Stimulated activated CD8-positive, alpha-beta memory T cell treated with anti-CD3 and anti-CD28 coated beads, Interleukin-7, amount 100 ng/mL, for 48 hours (primary cell): ENCODE measurements around the gene TENM4.
"Not testable (repeated sequence)": the region's sequence is repeated elsewhere in the genome, so short reads cannot be mapped to it uniquely, and the experiment has no call there.

Experiments used
- DNase-seq, 2 donors: peaks; one replicate each; pipeline ENCODE4 v3.0.0-alpha.2; 2020; ENCODE audit warnings: low read depth in 1 of 2; ENCODE audit errors: extremely low read depth in 1 of 2

The TENM4 gene

DNA sequence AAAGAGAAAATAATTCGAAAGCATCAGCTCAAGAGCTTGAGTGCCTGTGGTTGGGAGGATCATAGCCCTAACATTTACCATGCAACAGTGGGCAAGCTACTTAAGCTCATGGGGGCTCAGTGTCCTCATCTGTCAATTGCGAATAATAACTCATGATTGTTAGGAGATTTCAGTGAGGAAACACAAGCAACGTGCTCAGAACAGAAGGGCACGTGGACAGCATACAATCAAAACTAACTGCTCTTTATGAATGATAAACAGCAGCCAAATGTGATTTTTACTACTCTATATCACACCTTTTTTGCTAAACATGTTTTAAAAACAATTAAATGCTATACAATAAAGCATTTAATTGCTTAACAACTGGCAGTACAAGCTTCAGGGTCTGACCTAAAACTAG, 556.1 kb downstream of the TENM4 start:
- DNase-seq = no peak

DNA sequence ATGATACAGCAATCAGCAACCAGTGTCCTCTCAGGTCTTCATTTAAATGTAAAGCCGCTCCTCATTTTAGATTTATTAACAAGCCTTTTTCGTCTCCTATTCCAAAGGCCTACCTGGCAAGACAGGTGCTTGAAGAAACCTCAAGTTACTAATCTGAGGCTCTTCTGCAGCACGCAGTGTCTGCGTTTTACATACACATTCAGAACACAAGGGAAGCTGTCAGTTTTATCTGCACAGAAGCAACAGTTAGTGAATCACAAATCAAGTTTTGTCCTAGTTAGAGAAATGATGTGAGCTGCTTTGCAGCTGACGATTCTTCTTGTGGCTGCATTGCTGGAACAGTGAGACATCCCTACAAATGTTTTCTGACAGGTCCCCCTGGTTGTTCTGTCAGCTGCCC, 557.3 kb downstream of the TENM4 start:
- no peak for DNase-seq

DNA sequence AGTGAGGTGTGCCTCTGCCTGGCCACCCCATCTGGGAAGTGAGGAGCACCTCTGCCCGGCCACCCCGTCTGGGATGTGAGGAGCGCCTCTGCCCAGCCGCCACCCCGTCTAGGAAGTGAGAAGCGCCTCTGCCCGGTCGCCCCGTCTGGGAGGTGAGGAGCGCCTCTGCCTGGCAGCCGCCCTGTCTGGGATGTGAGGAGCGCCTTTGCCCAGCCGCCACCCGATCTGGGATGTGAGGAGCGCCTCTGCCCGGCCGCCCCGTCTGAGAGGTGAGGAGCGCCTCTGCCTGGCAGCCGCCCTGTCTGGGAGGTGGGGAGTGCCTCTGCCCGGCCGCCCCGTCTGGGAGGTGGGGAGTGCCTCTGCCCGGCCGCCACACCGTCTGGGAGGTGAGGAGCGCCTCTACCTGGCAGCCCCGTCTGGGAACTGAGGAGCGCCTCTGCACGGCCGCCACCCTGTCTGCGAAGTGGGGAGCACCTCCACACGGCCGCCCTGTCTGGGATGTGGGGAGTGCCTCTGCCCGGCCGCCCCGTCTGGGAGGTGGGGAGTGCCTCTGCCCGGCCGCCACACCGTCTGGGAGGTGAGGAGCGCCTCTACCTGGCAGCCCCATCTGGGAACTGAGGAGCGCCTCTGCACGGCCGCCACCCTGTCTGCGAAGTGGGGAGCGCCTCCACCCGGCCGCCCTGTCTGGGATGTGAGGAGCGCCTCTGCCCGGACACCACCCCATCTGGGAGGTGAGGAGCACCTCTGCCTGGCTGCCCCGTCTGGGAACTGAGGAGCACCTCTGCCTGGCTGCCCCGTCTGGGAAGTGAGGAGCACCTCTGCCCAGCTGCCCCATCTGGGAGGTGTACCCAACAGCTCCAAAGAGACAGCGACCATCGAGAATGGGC, 561.5 kb downstream of the TENM4 start:
- DNase-seq = not testable (repeated sequence)

DNA sequence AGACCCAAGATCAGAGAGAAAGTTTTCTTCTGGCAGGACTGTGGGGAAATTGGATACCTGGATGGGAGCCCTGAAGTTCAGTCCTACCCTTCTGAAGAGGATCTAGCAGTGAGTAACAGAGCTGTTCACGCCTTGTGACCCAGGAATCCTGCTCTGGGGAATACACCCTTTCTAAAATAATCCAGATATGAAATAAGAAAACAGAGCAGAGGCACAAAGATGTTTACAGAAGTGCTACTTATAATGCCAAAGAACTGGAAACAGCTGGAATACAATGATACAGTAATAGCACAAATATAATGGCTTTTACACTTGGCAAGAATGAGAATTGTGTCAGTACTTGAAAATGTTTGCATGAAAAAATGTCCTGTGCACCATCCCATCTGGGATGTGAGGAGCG, 562.2 kb downstream of the TENM4 start:
- DNase-seq = no peak

DNA sequence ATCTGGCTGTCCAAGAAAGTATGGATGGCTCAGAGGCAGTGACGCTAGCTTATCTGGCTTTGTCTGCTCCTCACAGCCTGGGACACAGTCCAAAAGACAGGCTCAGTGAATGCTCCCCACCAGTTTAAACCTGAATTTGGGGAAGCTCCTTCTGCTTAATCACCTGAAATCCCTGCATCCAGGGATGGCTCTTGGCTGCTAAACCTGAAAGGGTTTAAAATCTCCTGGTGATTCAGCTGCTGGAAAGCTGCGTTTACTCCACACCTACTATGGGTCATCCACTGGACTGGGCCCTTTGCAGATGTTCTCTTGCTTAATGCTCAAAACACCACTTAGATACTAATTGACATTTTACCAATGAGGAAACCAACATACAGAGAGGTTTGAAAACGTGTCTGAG, 564.2 kb downstream of the TENM4 start:
- no peak for DNase-seq

GRCh38 chr11:78870655-78871054, 570.2 kb downstream of the TENM4 start:
- no peak for DNase-seq

DNA sequence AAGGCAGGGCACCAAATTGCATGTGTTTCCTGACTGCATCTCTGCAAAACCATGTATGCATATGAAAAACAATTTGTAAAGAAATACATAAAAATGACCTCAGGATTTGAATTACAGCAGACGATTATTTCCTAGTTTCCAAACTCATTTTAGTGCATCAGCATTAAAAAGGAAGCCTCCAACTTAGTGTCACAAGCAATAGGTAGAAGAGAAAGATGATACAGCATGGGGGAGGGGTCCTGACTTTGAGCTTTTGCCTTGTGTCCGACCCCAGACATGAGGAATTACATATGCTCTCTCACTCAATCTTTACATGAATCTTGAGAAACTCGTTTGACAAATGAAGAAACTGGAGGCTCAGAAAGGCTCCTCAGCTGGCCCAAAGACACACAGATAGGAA, 571.5 kb downstream of the TENM4 start:
- no peak for DNase-seq

DNA sequence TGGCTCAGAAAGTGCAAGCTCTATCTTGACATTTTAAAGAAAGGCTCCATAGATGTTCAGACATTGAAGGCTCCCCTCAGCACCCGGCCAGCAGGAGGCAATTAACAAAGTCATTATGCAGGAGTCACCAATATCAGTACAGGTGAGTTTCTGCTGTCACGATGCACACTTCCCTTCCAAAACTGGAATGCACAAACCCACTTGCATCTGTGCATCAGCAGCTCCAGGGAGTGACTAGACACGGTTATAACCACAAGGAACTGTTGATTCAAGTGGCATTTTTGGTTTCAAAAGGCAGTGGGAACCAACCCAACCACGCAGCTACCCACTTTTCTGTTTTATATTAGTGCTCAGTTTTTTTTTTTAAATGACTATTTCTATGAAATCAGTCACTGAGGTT, 572.3 kb downstream of the TENM4 start:
- no peak for DNase-seq

- no peak for DNase-seq
Measured at GRCh38 chr11:78860720-78861422, 580.0 kb downstream of the TENM4 start.

DNA sequence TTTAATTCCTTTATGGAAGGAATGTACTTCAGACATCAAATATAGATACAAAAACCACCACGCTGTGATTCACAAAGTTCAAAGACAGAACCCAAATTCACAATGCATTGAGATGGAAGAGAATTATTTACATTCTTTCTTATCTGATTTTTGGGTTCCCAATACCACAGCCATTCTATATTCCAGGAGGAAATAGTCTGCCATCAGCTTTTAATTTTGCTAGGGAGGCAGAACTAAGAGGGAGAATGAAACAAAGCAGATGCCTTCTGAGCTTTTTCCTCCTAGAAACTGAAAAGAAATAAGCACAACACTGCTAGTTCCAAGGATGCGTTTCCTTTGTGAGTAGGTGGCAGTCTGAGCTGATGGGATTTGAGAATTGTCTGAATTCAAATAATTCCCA, 583.1 kb downstream of the TENM4 start:
- DNase-seq = no peak

DNA sequence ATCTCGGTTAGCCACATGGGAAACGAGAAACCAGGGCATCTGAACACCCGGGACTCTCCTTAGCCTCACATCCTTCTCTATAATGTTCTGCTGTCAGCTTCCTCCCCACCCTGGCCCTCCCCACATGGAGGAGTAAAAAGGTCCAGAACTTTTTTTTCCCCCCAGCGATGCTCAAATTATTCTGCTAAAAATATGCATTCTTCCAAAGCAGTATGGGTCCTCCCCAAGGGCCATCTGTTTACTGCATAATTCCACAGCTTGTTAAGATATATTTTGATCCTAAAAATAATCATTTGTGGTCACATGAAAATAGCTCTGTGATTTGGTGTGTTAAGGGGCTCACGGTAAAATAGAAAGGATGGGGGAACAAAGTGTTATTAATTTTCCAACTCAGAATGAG, 584.6 kb downstream of the TENM4 start:
- DNase-seq = no peak

- DNase-seq = no peak
Measured at GRCh38 chr11:78855116-78855515, 585.7 kb downstream of the TENM4 start.

GRCh38 chr11:78853521-78853920, 587.3 kb downstream of the TENM4 start:
- no peak for DNase-seq

DNA sequence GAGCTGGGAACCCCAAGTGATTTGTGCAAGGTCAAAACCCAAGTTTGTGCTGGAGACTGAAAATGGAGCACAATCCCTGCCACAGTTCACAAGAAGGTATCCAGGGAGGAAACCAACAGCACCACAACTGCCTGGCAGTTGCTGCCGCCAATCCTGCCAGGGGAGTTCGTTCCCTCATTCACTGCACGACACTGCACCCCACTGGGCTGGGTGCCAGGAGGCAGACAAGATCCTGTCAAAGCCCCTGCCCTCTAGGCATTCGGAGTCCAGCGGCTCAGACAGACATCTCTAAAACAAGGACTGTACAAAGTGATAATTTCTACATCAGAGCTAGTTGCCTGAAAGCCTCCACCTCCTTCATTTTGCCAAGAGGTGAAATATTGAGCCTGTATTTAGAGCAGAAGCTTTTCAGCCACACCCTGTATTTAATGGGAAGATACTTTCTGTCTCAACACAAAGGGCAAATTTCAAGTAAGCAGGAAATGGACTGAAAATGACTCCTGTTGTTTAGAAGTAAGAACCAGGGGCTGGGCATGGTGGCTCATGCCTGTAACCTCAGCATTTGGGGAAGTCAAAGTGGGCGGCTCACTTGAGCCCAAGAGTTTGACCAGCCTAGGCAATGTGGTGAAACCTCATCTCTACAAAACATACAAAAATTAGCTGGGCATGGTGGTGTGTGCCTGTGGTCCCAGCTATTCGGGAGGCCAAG, 588.8 kb downstream of the TENM4 start:
- no peak for DNase-seq

DNA sequence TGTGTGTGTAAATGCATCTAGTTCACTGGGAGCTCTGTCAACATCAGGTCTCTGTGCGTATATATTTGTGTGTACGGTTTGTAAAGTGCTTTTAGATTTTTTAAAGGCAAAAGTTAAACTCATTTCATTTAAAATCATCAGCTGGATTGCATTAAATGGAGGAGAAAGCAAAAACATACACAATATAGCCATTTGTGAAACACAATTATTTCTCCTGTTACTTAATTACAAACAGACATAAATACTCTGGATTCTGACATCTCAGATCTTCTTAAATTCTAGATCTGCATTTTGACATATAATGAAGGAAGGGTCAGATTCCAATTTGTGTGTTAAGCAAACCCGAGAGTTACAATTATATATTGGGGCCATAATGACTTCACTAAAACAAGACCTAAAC, 590.8 kb downstream of the TENM4 start:
- DNase-seq = no peak

- no peak for DNase-seq
Measured at GRCh38 chr11:78846269-78846668, 594.6 kb downstream of the TENM4 start.

DNA sequence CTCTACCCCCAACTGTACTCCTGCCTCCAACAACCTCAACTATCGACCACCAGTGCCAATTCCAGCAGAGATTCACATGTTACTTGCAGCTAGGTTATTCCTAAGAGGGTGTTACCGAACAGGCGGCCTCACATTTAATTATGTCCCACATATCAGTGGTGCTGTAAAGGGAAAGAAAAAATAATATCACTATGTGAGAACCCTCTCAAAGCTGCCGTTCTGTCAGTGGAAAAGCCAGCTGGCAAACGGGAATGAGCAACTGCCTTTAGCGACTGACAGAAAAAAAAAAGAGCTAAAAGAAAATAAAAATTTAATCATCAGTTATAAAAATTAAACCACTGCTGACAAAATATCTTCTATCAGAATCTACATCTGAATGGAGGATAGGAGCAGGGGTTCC, 595.3 kb downstream of the TENM4 start:
- no peak for DNase-seq

- no peak for DNase-seq
Measured at GRCh38 chr11:78841456-78842060, 599.3 kb downstream of the TENM4 start.

DNA sequence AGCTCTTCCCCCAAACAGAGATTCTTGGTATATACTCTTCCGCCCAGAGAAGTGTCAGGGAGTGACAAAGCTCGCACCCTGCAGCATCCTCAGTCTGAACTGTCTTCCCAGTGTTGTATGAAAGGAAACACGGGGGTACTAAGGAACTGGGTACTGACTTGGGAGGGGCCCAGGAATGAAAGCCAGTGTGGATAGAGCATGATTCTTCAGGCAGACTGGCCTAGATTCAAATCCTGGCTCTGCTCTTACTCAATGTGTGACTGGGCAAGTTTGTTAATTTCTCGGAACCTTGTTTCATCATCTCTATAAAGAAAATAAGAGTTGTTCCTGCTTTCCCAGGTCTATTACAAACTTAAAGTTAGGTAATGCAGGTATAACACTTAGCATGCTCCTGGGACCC, 600.2 kb downstream of the TENM4 start:
- DNase-seq = no peak

GRCh38 chr11:78840200-78840599, 600.6 kb downstream of the TENM4 start:
- no peak for DNase-seq

- DNase-seq = no peak
Measured at GRCh38 chr11:78838417-78838816, 602.4 kb downstream of the TENM4 start.
